ENCODE results near the gene AKR1C4. TPM values are rescaled to one million over a fixed set of nuclear protein-coding genes. Genes with fewer than 3 reads are reported as not detected.
"Not testable (repeated sequence)": the region's sequence is repeated elsewhere in the genome, so short reads cannot be mapped to it uniquely, and the experiment has no call there.

Gene AKR1C4
- total RNA-seq, 4 donors from 2014 or later: 0.35 TPM; not detected in 3

DNA sequence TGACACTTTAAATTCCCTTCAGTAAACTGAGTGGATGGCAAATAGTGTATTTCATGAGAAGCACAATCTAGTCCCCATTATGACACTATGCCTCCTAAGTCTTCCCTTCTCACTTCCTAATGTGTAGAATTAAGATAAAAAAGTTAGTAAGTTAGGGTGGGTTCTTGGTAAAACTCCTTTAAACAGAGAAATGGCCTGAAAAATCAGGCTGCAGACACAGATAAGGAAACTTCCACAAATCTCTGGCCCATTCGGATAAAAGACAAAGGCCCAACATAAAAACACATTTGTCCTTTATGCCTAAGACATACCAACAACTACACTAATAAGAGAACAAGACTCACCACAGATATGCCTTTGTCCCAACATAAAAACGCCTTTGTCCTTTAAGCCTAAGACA, 33.1 kb upstream of the AKR1C4 start:
- ATAC-seq (no peak), DNase-seq (no peak)
- H3K4me3 ChIP-seq: no peak overlapping the region
- intact Hi-C loops (cut with DNase I; ENCODE audit: low total_unique reads) (no loop called here), in situ Hi-C loops (cut with MboI; ENCODE audit: low sequenced_read_pairs in 4 of 4) (no loop called here)
- H3K27me3 ChIP-seq: no peaks in the 10 kb centered on the region
- no peaks in the 10 kb centered on the region for H3K4me1 ChIP-seq
- TF ChIP-seq, protein P1, sequence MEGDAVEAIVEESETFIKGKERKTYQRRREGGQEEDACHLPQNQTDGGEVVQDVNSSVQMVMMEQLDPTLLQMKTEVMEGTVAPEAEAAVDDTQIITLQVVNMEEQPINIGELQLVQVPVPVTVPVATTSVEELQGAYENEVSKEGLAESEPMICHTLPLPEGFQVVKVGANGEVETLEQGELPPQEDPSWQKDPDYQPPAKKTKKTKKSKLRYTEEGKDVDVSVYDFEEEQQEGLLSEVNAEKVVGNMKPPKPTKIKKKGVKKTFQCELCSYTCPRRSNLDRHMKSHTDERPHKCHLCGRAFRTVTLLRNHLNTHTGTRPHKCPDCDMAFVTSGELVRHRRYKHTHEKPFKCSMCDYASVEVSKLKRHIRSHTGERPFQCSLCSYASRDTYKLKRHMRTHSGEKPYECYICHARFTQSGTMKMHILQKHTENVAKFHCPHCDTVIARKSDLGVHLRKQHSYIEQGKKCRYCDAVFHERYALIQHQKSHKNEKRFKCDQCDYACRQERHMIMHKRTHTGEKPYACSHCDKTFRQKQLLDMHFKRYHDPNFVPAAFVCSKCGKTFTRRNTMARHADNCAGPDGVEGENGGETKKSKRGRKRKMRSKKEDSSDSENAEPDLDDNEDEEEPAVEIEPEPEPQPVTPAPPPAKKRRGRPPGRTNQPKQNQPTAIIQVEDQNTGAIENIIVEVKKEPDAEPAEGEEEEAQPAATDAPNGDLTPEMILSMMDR (IDR thresholded peaks at IDR 0.05 in 4 of 5, conservative IDR thresholded peaks at IDR 0.05 in 1 of 5): no peak
- TF ChIP-seq POLR2A (IDR thresholded peaks at IDR 0.05): no peak
- no peak overlapping the region for H3K27ac ChIP-seq
- peaks cover 0 to 8% (median 0%) of the 10 kb centered on the region in 3 donors for H3K9me3 ChIP-seq
- no peaks in the 10 kb centered on the region for H3K36me3 ChIP-seq

DNA sequence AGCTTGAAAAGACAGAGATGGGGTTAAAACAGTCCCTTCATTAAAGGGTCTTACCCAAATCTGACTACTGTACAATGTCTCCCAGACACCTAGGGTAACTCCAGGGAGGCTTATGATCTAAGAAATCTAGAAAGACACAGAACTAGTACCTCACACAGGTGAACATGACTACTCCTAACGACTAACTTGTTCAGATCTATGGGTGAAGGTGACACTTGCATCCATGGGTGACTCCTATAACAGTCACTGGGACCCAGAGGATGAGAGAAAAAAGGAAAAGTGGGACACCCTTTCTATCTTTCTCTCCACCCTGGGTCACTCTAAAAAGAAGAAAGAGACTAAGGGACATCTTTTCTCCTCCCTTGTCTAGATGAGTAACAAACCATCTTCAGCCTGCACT, 30.9 kb upstream of the AKR1C4 start:
- H3K36me3 ChIP-seq: no peaks in the 10 kb centered on the region
- H3K9me3 ChIP-seq: peaks cover 0 to 8% (median 0%) of the 10 kb centered on the region in 3 donors
- ATAC-seq (no peak), DNase-seq (no peak)
- no peak overlapping the region for H3K4me3 ChIP-seq
- H3K4me1 ChIP-seq: no peaks in the 10 kb centered on the region
- H3K27me3 ChIP-seq: no peaks in the 10 kb centered on the region
- intact Hi-C loops (cut with DNase I; ENCODE audit: low total_unique reads) (no loop called here), in situ Hi-C loops (cut with MboI; ENCODE audit: low sequenced_read_pairs in 4 of 4) (no loop called here)
- TF ChIP-seq, protein P1 (IDR thresholded peaks at IDR 0.05 in 4 of 5, conservative IDR thresholded peaks at IDR 0.05 in 1 of 5): no peak
- TF ChIP-seq POLR2A (IDR thresholded peaks at IDR 0.05): no peak
- H3K27ac ChIP-seq: no peak overlapping the region

DNA sequence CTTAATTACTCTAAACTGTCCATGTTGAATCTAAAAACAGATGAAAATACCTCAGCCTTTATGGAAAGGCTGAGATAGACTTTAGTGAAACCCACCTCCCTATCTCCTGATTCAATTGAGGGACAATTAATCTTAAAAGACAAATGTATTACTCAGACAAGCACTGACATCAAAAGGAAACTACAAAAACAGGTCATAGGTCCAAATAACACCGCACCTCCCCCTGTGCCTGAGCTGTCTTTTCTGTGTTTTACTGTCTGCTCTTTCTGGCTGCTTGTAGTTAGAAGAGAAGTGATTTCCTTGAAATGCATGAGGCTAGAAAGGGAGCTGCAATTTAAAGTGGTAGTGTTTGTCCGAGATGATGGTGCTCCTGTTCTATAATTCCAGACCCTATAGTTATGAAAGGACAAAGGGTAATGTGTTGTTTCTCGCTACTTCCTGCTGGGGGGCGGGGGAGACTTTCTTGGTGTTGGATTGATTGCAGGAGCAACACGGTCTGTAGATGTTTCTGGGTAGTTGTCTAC, 27.7 kb upstream of the AKR1C4 start:
- peaks cover 0 to 8% (median 0%) of the 10 kb centered on the region in 3 donors for H3K9me3 ChIP-seq
- in situ Hi-C loops (cut with MboI; ENCODE audit: low sequenced_read_pairs in 4 of 4): no loop called here
- H3K36me3 ChIP-seq: no peaks in the 10 kb centered on the region
- ATAC-seq (no peak), DNase-seq (no peak)
- H3K4me1 ChIP-seq: no peaks in the 10 kb centered on the region
- intact Hi-C loops (cut with DNase I; ENCODE audit: low total_unique reads): no loop called here
- no peaks in the 10 kb centered on the region for H3K27me3 ChIP-seq
- H3K27ac ChIP-seq: no peak overlapping the region
- H3K4me3 ChIP-seq: no peak overlapping the region
- TF ChIP-seq POLR2A (IDR thresholded peaks at IDR 0.05): no peak
- TF ChIP-seq, protein P1 (IDR thresholded peaks at IDR 0.05 in 4 of 5, conservative IDR thresholded peaks at IDR 0.05 in 1 of 5): no peak

DNA sequence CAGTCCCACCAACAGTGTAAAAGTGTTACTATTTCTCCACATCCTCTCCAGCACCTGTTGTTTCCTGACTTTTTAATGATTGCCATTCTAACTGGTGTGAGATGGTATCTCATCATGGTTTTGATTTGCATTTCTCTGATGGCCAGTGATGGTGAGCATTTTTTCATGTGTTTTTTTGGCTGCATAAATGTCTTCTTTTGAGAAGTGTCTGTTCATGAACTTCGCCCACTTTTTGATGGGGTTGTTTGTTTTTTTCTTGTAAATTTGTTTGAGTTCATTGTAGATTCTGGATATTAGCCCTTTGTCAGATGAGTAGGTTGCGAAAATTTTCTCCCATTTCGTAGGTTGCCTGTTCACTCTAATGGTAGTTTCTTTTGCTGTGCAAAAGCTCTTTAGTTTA, 21.1 kb upstream of the AKR1C4 start:
- H3K27ac ChIP-seq; H3K36me3 ChIP-seq; H3K4me1 ChIP-seq; H3K9me3 ChIP-seq; intact Hi-C loops (cut with DNase I; ENCODE audit: low total_unique reads); H3K27me3 ChIP-seq; DNase-seq; in situ Hi-C loops (cut with MboI; ENCODE audit: low sequenced_read_pairs in 4 of 4); H3K4me3 ChIP-seq; ATAC-seq: not testable (repeated sequence)

DNA sequence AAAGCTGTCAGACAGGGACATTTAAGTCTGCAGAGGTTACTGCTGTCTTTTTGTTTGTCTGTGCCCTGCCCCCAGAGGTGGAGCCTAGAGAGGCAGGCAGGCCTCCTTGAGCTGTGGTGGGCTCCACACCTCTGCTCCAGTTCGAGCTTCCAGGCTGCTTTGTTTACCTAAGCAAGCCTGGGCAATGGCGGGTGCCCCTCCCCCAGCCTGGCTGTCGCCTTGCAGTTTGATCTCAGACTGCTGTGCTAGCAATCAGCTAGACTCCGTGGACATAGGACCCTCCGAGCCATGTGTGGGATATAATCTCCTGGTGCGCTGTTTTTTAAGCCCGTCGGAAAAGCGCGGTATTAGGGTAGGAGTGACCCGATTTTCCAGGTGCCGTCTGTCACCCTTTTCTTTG, 16.1 kb upstream of the AKR1C4 start:
- DNase-seq; H3K9me3 ChIP-seq; H3K36me3 ChIP-seq; intact Hi-C loops (cut with DNase I; ENCODE audit: low total_unique reads); H3K27ac ChIP-seq; in situ Hi-C loops (cut with MboI; ENCODE audit: low sequenced_read_pairs in 4 of 4); H3K27me3 ChIP-seq; H3K4me3 ChIP-seq; ATAC-seq; H3K4me1 ChIP-seq: not testable (repeated sequence)

DNA sequence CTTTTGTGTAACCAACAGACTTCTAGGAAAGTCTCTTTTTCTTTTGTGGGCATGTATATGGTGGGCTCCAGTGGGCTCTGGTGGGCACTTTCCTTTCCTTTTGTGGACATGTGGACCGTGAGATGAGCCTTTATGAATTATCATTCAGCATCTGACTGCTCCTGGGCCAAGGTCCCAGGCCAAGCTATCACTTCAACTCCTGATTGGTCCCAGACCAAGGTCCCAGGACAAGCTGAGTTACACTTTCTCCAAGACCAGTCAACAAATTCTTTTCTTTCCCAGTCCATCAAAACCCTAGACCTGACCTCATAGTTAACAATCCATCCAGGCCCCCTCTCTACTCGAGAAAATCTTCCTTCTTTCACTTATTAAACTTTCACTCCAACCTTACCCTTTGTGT, 12.7 kb upstream of the AKR1C4 start:
- DNase-seq: no peak
- no peaks in the 10 kb centered on the region for H3K36me3 ChIP-seq
- H3K9me3 ChIP-seq: no peaks in the 10 kb centered on the region
- H3K4me1 ChIP-seq: no peaks in the 10 kb centered on the region
- in situ Hi-C loops (cut with MboI; ENCODE audit: low sequenced_read_pairs in 4 of 4) (no loop called here), intact Hi-C loops (cut with DNase I; ENCODE audit: low total_unique reads) (no loop called here)
- no peak overlapping the region for H3K27ac ChIP-seq
- H3K27me3 ChIP-seq: no peaks in the 10 kb centered on the region
- no peak overlapping the region for H3K4me3 ChIP-seq
- no peak for ATAC-seq
- TF ChIP-seq, protein P1 (IDR thresholded peaks at IDR 0.05 in 4 of 5, conservative IDR thresholded peaks at IDR 0.05 in 1 of 5): no peak
- no peak for TF ChIP-seq POLR2A (IDR thresholded peaks at IDR 0.05)

Data from gastrocnemius medialis (tissue), 4 donors.